ENCODE measurements around the gene KIAA1191.
"Not testable (repeated sequence)": the region's sequence is repeated elsewhere in the genome, so short reads cannot be mapped to it uniquely, and the experiment has no call there.

Gene KIAA1191

DNA sequence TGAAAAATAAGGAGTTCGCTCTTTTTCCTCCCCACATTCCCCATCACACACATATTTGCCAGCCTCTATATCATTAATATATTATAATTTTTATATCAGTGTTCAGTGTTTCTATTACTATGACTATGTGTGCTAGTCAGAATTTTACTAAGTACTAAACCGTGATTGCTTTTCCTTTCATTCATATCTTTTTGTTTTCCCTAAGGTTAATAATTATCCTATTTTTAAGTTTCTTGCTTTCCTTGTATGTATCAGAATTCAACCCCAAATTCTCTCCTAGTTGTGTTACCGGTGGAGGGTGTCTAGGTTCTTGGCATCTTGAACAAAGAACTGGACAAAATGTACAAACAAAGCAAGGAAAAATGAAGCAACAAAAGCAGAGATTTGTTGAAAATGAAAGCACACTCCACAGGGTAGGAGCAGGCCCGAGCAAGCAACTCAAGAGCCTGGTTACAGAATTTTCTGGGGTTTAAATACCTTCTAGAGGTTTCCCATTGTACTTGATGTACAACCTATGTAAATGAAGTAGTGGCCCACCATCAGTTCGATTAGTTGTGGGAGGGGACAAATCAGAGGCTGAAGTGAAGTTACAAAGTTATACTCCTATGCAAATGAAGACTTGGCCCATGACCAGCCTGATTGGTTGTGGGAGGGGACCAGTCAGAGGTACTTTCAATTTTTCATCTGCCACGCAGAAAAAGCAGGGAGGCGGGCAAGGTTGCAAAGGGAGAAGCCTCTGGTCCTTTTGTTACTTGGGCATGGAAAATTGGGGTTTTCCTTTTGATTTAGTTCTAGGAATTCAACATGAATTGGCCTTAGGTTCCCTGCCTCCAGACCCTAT lies 43.8 kb downstream of the KIAA1191 start:
- Mint-ChIP-seq H3K9me3 (no peaks in the 10 kb centered on the region), H3K4me1 (no peaks in the 10 kb centered on the region), H3K27me3 (no peaks in the 10 kb centered on the region), H3K36me3 (peaks cover 39% of the 10 kb centered on the region), H3K4me3 (no peak overlapping the region), H3K27ac (no peak overlapping the region)
- no peak for ATAC-seq

DNA sequence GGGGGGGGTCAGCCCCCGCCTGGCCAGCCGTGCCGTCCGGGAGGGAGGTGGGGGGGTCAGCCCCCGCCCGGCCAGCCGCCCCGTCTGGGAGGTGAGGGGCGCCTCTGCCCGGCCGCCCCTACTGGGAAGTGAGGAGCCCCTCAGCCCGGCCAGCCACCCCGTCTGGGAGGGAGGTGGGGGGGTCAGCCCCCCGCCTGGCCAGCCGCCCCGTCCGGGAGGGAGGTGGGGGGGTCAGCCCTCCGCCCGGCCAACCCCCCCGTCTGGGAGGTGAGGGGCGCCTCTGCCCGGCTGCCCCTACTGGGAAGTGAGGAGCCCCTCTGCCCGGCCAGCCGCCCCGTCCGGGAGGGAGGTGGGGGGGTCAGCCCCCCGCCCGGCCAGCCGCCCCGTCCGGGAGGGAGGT lies 56.2 kb downstream of the KIAA1191 start:
- not testable (repeated sequence) for H3K27ac Mint-ChIP-seq, H3K27me3 Mint-ChIP-seq, H3K9me3 Mint-ChIP-seq, H3K4me1 Mint-ChIP-seq, H3K4me3 Mint-ChIP-seq, ATAC-seq
- peaks cover 44% of the 10 kb centered on the region for H3K36me3 Mint-ChIP-seq
